OCI-LY7 (cell line): ENCODE data around the gene NOL4L. TPM values are rescaled to one million over a fixed set of nuclear protein-coding genes. Genes with fewer than 3 reads are reported as not detected.
A peak's percentile ranks its signal among the peaks of the same experiment; 100 is the strongest.

ENCODE experiments used
- BruUV-seq: library from RNA; stranded (reverse); fragments of 400-500 nt; replicated peaks from 2 replicates; lab custom pipeline; 2021; lab: Mats Ljungman, UMichigan
- CTCF ChIA-PET: fragments of 300-600 bp; sonication (Branson Sonifier 250); formaldehyde crosslinking; loops from one replicate; lab custom pipeline; 2022; ENCODE audit warnings: antibody characterized with exemption; ENCODE audit not compliant: unreplicated experiment; lab: Charles Lee
- POLR2A ChIA-PET: fragments of 300-600 bp; sonication (Branson Sonifier 250); formaldehyde crosslinking; loops from one replicate; lab custom pipeline; 2022; ENCODE audit warnings: antibody characterized with exemption; lab: Charles Lee
- DNase-seq: peaks from one replicate; pipeline ENCODE4 v3.0.0-alpha.2; 2015; ENCODE audit warnings: low spot score
- H2AFZ ChIP-seq: fragments of 200-600 bp; sonication (generic), shearing (Covaris generic); 2 replicates; pipeline ENCODE4 v1.6.1; 2014; ENCODE audit warnings: mild to moderate bottlenecking, antibody characterized with exemption, low read length, moderate library complexity
- H3K27ac ChIP-seq: fragments of 200-600 bp; sonication (generic); 2 replicates; pipeline ENCODE4 v1.5.1; 2014; ENCODE audit warnings: mixed run types, low read depth, mild to moderate bottlenecking, moderate library complexity, low read length, inconsistent platforms; ENCODE audit not compliant: poor library complexity, severe bottlenecking
- H3K36me3 ChIP-seq: fragments of 200-600 bp; sonication (generic); 2 replicates; pipeline ENCODE4 v1.6.1; 2014; ENCODE audit warnings: mild to moderate bottlenecking, antibody characterized with exemption, low read length, moderate library complexity, mixed read lengths; ENCODE audit not compliant: insufficient read depth
- H3K4me1 ChIP-seq: fragments of 200-600 bp; sonication (generic); 2 replicates; pipeline ENCODE4 v1.5.1; 2014; ENCODE audit warnings: mild to moderate bottlenecking, low read length; ENCODE audit not compliant: insufficient read depth, poor library complexity, severe bottlenecking
- H3K4me2 ChIP-seq: fragments of 200-600 bp; sonication (generic); 2 replicates; pipeline ENCODE4 v1.6.1; 2014; ENCODE audit warnings: mild to moderate bottlenecking, low read length
- H3K4me3 ChIP-seq: fragments of 200-600 bp; sonication (generic); 2 replicates; pipeline ENCODE4 v1.5.1; 2014; ENCODE audit warnings: mild to moderate bottlenecking, low read depth, low read length; ENCODE audit not compliant: poor library complexity, severe bottlenecking
- H3K79me2 ChIP-seq: fragments of 200-600 bp; sonication (generic); 2 replicates; pipeline ENCODE4 v1.6.1; 2016; ENCODE audit warnings: low read depth, mild to moderate bottlenecking, low read length, moderate library complexity, mixed read lengths; ENCODE audit not compliant: insufficient read depth
- H3K9me2 ChIP-seq: fragments of 200-600 bp; sonication (generic); 2 replicates; pipeline ENCODE4 v1.6.1; 2016; ENCODE audit warnings: mild to moderate bottlenecking, low read length, mixed read lengths; ENCODE audit not compliant: insufficient read depth
- H3K9me3 ChIP-seq: fragments of 200-600 bp; sonication (generic); 2 replicates; pipeline ENCODE4 v1.6.1; 2014; ENCODE audit warnings: mild to moderate bottlenecking, mixed run types, low read length, mixed read lengths
- H4K20me1 ChIP-seq: fragments of 200-600 bp; sonication (generic); 2 replicates; pipeline ENCODE4 v1.6.1; 2014; ENCODE audit warnings: mild to moderate bottlenecking, antibody characterized with exemption, low read length, moderate library complexity, mixed read lengths; ENCODE audit not compliant: insufficient read depth
- EZH2phosphoT487 ChIP-seq: fragments of 200-600 bp; sonication (generic); IDR thresholded peaks from 2 replicates; pipeline ENCODE4 v1.6.1; 2018; ENCODE audit warnings: low read depth, borderline replicate concordance, mild to moderate bottlenecking, mixed run types, antibody characterized with exemption, low read length, moderate library complexity, mixed read lengths
- intact Hi-C: fragments of 100-400 bp; cut with micrococcal nuclease; formaldehyde crosslinking; loops from one replicate; pipeline ENCODE4 v1.10.0; 2022; ENCODE audit not compliant: unreplicated experiment
- total RNA-seq, 2 experiments: library from RNA; depleted of rRNA in 1 of 2; stranded (reverse); fragments of >200 nt in 1 of 2; shearing (Covaris generic) in 1 of 2; gene quantifications; 2 replicates each; pipeline ENCODE4 v1.2.3, GENCODE V29; 2014 to 2022
- TF ChIP-seq, protein P1 (sequence below): fragments of 200-600 bp; sonication (generic); conservative IDR thresholded peaks from 2 replicates; pipeline ENCODE4 v1.5.1; 2014; ENCODE audit warnings: mild to moderate bottlenecking, antibody characterized with exemption, low read length, moderate library complexity, mixed read lengths

Gene NOL4L
- total RNA-seq, 2 experiments from 2014 or later: 3.9 to 4.2 TPM

DNA sequence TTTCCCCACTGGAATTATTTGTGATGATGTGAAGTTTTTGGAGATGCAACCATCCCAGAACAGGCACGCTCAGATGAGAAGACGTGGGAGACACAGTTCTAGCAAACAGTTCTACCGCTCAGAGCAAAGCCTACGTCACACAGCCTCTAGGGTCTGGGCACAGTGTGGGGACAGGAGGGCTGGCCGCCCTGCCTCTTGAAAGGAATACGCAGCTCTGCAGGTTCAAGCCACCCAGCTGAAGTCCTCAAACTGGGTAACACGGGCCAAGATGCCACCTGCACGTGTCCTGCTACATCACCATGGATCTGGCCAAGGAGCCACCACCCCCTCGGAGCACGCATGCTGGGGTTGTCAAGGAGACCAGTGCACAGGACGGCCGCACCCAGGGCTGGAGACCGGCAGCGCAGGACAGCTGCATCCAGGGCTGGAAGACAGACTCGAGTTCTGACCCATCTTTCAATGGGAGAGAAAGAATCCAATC, 75.0 kb downstream of the NOL4L start:
- ChIA-PET CTCF (no interaction called here), POLR2A (interaction anchor here (1.4 kb wide), 1 partner anchor 13 kb away, joined by 3 read pairs; no protein-coding TSS in a partner anchor)
- TF ChIP-seq, protein P1, sequence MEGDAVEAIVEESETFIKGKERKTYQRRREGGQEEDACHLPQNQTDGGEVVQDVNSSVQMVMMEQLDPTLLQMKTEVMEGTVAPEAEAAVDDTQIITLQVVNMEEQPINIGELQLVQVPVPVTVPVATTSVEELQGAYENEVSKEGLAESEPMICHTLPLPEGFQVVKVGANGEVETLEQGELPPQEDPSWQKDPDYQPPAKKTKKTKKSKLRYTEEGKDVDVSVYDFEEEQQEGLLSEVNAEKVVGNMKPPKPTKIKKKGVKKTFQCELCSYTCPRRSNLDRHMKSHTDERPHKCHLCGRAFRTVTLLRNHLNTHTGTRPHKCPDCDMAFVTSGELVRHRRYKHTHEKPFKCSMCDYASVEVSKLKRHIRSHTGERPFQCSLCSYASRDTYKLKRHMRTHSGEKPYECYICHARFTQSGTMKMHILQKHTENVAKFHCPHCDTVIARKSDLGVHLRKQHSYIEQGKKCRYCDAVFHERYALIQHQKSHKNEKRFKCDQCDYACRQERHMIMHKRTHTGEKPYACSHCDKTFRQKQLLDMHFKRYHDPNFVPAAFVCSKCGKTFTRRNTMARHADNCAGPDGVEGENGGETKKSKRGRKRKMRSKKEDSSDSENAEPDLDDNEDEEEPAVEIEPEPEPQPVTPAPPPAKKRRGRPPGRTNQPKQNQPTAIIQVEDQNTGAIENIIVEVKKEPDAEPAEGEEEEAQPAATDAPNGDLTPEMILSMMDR: no peak
- no peak for TF ChIP-seq EZH2phosphoT487
- Histone ChIP-seq H3K9me2 (no peaks in the 10 kb centered on the region), H3K9me3 (no peaks in the 10 kb centered on the region), H3K79me2 (no peaks in the 10 kb centered on the region), H2AFZ (peak overlapping the region; percentile 38; the same call in 1 of the 2 replicates), H3K36me3 (no peaks in the 10 kb centered on the region), H4K20me1 (no peaks in the 10 kb centered on the region), H3K4me2 (peak overlapping the region; percentile 41; the same call in 1 of the 2 replicates), H3K4me1 (peaks cover 25% of the 10 kb centered on the region), H3K4me3 (no peak overlapping the region), H3K27ac (peak overlapping the region; percentile 48)
- DNase-seq: no peak
- intact Hi-C loops: no loop called here
- BruUV-seq: no TSS peak

DNA sequence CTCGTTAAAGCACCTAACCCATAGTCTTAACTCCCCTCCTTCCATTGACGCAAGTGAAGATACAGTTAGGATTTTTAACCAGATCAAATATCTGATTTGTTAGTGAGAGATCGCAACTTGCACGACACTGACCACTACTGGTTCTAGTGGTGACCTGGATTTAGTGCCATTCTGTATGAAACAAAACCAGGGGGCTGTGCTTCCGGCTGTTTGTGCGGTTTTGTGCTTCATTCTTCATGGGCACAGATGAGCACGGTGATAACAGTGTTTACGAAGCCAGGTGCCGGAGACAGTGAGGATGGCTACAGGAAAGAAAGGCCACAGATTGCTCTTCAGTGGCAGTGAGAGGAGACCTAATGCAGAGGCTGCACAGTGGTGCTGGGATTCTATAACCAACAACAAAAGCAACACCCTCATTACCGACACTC, 75.5 kb downstream of the NOL4L start:
- DNase-seq: peak; percentile 84
- ChIA-PET POLR2A (interaction anchor here (0.5 to 1.9 kb wide), 5 partner anchors 10 to 67 kb away, joined by 3 to 7 read pairs (median 3); no protein-coding TSS in a partner anchor), CTCF (no interaction called here)
- Histone ChIP-seq H3K9me2 (no peaks in the 10 kb centered on the region), H3K9me3 (no peaks in the 10 kb centered on the region), H3K4me3 (no peak overlapping the region), H3K79me2 (no peaks in the 10 kb centered on the region), H3K4me2 (peak overlapping the region; percentile 41; the same call in 1 of the 2 replicates), H3K4me1 (peaks cover 25% of the 10 kb centered on the region), H3K27ac (peak overlapping the region; percentile 48), H3K36me3 (no peaks in the 10 kb centered on the region), H2AFZ (peak overlapping the region; percentile 38; the same call in 1 of the 2 replicates), H4K20me1 (no peaks in the 10 kb centered on the region)
- no TSS peak for BruUV-seq
- intact Hi-C loops: no loop called here
- TF ChIP-seq, protein P1: peak; percentile 68
- TF ChIP-seq EZH2phosphoT487: no peak

DNA sequence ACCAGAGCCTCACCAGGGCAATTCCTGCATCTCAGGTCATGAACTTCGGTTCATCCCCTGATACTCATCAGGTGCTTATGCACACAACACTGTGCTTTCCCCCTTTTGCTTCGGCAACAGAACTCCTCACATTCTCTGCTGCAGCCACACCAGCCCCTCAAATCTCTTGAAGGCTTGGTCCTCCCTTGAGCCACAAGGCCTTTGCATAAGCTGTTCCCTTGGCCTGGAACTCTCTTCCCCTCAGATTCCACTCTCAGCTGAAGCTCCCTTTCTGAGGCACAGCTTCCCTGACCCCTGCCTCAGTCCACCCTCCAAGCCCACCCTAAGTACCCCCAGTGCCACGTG, 76.4 kb downstream of the NOL4L start:
- Histone ChIP-seq H4K20me1 (no peaks in the 10 kb centered on the region), H3K79me2 (no peaks in the 10 kb centered on the region), H3K36me3 (no peaks in the 10 kb centered on the region), H2AFZ (no peak overlapping the region), H3K4me3 (no peak overlapping the region), H3K9me3 (no peaks in the 10 kb centered on the region), H3K4me1 (peaks cover 25% of the 10 kb centered on the region), H3K27ac (no peak overlapping the region), H3K9me2 (no peaks in the 10 kb centered on the region), H3K4me2 (no peak overlapping the region)
- DNase-seq: no peak
- ChIA-PET CTCF (interaction anchor here (0.8 kb wide), 1 partner anchor 12 kb away, joined by 3 read pairs; no protein-coding TSS in a partner anchor), POLR2A (interaction anchor here (0.7 to 1.9 kb wide), 2 partner anchors 16 to 23 kb away, joined by 4 to 7 read pairs; no protein-coding TSS in a partner anchor)
- BruUV-seq: no TSS peak
- intact Hi-C loops: no loop called here
- TF ChIP-seq, protein P1: no peak
- no peak for TF ChIP-seq EZH2phosphoT487
